Stimulated activated CD8-positive, alpha-beta memory T cell treated with anti-CD3 and anti-CD28 coated beads, Interleukin-2, amount 100 ng/mL, for 1 hour (primary cell): ENCODE measurements around the gene CXCL13.
A peak's percentile ranks its signal among the peaks of the same experiment; 100 is the strongest.
"Not testable (repeated sequence)": the region's sequence is repeated elsewhere in the genome, so short reads cannot be mapped to it uniquely, and the experiment has no call there.

Experiments used
- DNase-seq, 2 donors: peaks; one replicate each; pipeline ENCODE4 v3.0.0-alpha.2; 2020; ENCODE audit warnings: low read depth in 2 of 2

The CXCL13 gene

DNA sequence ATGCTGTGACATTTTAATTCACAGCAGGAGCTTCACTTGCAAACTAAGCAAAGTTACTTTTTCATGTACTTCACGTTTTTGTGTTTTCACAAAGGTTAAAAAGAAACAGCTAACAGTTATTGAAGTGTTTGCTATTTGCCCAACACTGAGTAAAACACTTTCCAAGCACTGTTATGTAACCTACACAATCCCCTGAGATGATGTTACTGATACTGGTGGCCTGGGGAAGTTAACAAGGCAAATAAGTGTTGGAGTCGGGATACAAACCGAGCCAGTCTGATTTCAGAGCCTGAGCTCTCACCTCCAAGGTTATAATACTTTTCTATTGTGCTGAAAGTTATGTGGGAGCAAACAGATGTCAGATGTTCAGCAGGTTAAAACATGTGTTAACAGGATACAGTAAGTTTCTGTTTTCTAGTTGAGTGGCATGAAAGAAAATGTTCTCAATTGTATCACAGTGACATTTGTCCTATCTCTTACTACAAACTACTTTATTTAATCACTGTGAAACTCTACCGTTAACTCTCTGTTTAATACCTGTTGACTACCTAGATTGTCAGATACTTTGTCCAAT lies 3.9 kb upstream of the CXCL13 start:
- DNase-seq, result no peak

DNA sequence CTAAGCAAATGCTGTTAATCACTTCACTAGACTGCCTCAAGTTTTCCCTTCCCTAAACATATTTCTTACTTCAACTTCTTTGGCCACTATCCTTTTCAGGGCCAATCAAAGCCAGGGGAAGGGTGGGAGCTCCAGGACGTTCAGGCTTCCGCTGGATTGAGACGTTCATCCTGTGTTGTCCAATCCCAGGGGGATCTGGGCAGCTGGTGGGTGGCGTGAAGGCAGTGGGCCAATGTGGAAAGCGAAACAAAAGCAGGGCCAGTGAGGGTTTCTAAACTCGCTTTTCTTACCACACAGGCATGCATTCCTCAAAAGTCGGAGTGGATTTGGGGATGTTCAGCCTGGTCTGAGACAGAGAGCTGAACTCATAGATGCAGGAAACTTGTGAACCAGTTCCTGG lies 7.6 kb downstream of the CXCL13 start:
- no peak for DNase-seq

DNA sequence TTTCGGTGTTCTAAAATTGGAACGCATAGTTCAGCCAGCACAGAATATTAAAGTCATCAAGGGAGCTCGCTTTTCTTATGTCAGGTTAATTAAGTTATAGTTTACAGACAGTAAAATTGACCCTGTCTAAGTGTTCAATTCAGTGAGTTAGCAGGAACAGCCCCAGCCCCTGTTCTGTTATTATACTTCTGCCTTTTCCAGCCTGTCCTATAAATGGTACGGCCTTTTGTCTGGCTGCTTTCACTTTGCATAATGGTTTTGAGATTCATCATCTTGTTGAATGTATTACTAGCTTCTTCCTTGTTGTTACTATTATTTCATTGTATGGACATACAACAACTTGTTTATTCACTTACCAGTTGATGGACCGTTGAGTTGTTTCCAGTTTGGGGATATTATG lies 9.5 kb downstream of the CXCL13 start:
- no peak for DNase-seq

DNA sequence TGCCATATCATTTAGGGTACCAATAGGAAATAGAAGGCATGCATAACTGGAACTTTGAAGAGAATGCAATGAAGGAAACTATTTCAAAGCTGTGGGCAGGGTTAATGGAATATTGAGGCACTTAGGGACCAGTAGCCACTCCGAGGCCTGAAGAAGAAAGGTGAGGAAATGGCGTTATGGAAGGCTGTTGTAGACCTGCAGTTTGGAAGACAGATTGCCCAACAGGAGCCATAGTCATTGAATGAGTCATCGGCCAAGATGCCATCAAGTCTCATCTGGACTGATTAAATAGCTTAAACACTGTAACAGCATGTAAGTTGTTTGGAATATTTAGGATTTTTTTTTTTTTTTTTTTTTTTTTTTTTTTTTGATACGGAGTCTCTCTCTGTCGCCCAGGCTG lies 11.6 kb downstream of the CXCL13 start:
- DNase-seq, result no peak

DNA sequence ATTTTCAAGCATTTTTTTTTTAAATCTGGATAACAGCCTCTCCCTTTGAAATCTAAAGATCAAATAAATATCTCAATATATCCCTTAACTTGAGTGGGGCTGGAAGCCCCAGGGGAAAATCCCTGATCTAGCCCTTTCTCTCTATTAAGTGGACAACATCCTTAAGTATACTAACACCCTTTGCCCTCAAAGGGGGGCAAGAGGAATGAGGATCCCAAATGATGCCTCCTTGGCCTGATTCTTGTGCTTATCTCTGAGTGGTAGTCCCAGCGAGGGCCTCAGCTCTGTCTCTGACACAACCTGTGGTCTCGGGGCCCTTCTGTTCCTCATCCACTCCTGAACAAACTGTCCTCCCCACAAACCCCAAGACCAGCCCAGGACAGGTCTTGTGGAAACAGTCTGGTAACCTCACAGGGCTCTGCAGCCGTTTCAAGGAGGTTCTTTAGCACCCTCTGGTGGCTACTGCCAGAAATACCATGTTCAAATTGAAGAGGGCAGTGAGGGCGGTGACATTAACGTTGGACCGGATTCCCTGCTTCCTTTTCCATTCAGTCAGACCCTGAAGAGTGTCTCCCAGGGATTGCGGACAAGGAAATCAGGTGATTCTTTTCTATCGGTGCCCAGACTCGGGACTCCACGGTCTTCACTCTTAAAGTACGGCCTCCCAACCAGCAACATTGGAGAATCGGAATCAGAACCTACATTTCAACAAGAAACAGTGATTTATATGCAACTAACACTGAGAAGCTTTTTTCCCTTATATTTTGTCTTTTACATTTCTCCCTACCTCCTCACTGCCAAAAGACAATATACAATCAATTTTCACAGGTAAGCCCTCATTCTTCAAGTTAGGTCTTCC lies 13.0 kb downstream of the CXCL13 start:
- peak; percentile 12 to 27 for DNase-seq

DNA sequence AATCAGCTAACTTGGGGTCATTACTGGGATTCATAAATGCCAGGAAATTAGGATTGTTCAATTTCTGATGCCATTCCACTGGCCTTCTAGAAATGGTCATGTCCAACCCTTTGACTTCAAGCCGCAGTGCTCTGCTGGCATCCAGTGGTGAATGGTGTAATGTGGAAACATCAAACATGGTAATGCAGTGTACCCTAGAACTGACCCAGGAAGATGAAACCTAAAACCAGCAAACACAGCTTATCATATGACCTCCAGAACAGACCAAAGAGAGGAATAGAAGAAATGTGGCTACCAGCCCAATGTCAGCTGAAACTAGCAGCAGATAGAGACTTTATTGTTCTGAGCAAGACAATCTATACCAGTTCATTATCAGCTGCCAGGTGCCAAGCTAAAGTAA lies 13.8 kb downstream of the CXCL13 start:
- no peak for DNase-seq

DNA sequence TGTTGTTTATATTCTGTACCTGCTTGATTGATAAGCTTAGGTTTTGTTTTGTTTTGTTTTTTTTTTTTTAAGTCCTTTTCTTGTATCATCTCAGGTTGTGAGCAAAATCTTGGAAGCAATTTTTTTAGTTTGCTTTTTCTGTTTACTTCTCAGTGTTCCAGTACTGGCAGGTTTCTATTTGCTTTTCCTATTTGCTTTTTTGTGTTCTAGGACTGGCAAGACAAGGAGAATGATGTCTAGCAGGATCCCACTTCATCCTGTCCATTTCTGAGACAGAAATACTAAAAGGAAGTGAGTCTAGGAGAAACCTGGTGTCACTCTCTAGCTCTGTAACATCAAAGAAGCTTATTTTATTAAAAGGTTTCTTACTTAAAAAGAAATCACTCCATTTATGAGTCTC lies 15.6 kb downstream of the CXCL13 start:
- DNase-seq, result no peak

DNA sequence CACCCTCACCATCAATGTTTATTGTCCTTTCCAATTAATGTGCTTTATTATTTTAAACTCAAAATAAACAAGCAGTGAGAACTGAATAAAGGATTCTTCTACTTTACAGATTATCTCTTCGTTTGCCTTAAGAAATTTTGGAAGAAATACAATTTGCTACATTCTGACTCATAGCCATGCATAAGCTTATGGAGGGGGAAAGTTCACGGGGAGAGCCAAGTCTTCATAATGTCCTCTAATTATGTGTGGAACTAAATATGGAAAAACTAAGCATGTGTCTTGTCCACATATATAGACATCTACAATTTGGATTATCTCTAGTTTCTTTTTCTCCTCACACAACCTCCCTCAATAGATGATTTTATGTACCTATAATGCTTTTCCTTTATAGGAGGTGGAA lies 17.5 kb downstream of the CXCL13 start:
- no peak for DNase-seq

DNA sequence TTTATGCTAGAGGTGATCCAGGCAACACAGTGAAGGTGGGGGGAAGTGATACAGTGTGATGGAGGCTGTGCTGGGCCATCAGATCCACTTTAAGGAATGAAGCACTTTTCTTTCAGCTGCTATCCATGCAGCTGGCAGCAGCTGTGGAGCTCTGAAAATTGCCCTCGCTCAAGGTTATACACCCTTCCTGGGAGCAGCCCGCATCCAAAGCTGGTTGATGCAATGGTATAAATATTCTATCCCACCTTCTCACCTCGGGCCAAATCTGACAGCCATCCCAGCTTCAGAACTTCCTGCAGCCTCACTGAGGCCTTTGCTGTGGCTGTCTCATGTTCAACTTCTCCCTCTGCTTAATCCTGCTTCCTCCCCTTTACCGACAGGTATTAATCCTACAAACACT lies 18.6 kb downstream of the CXCL13 start:
- no peak for DNase-seq

DNA sequence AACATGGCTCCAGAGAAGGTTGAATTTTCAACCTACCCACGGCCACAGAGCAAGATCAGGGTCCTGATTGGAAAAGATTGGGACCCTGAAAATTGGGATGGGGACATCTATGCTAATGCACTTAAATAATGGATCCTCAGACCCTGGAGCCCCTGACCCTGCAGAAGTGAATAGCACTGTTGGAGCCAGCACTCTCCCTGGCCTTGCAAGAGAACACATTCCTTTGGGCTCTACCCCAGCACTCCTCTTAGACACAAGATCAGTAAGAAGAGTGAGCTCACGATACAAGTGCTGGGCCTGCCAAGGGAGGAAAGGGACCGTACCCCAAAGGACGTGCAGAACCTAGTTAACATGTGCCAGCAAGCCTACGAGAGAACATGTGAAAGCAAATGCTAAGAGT lies 19.9 kb downstream of the CXCL13 start:
- DNase-seq, result no peak

DNA sequence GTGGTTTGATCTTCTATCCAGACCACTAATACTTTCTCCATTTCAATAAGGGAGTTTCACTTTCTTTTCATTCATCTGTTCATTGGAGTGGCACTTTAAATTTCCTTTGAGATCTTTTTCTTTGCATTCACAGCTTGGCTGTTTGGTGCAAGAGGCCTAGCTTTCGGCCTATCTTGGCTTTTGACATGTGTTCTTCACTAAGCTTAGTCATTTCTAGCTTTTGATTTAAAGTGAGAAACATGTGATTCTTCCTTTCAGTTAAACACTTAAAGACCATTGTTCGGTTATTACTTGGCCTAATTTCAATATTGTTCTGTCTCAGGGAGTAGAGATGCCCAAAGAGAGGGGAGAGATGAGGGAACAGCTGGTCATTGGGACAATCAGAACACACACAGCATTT lies 24.3 kb downstream of the CXCL13 start:
- no peak for DNase-seq

DNA sequence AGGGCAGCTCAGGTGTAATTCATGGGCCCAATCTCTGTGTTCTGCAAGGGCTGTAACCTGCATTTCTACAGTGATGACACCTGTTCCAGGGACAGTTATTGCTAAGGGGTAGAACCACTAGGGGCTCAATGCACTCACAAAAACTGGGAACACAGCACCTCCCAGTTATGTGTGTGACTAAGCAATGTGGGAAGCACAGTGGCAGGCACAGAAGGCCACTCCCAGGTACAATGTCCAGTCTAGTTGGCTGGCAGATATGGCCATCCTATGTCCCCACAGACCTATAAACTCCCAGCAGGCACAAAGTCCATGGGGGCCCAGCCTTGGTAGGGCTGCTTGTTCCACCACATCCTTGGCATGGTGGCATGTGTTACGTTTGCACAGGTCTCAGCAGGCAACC lies 25.7 kb downstream of the CXCL13 start:
- no peak for DNase-seq

DNA sequence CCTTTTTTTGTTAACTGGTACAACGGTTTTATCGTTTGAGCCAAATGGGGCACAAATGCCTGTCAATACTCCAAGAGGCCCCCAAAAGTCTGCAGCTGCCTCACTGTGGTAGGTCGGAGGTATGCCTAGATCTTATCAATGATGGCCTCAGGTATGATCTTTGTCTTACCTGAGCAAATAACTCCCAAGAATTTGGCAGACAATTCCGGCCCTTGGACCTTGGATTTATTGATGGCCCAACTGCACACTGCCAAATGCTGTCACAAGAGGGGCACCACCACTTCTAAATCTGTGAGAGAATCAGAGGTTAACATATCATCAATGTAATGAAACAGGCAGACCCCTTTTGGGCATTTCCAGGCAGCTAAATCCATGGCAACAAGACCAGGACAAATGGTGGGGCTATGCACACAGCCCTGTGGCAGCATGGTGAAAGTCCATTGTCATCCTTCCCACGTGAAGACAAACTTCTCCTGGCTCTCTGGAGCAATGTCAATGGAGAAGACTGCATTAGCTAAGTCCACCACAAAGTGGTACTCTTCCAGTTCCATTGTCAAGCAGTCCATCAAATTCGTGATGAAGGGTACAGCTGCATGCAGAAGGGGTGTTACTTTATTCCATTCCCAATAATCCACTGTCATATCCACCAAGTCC lies 28.6 kb downstream of the CXCL13 start:
- DNase-seq, result no peak

DNA sequence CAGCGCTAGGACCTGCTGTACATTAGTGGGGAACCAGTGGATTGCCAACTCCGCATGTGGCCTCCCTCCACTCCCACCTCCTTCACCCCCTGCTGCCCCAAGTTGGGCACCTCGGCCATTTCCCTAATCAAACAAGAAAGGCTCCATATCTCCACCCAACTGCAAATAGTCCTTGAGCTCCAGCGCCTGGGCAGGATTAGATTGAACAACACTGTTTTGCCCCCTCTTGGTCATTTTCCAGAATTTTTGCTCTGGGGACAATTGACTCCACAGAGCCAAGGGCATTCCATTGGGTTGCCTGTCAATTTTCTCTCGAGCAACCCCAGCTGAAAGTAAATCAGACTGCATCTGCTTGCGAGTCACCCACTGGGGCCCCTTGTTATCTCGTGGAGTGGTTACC lies 29.6 kb downstream of the CXCL13 start:
- DNase-seq, result no peak

DNA sequence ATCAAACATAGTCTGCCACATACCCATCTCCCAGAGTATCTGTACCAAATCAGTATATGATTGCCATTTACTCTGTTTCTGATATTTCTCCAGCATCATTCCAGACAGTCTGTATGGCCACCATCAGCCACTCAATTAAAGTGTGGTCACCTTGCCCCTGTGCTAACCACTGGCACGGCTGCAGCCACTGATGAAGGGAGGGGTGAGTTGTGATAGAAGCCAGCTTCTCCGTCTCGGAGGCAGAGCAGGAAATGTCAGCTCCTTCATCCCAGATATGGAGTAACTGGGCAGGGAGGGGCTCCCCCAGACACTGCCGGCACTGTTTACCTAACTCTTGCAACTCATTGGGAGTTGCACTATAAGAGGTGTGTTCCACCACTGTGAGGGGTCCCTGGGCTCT lies 30.3 kb downstream of the CXCL13 start:
- DNase-seq, result no peak

DNA sequence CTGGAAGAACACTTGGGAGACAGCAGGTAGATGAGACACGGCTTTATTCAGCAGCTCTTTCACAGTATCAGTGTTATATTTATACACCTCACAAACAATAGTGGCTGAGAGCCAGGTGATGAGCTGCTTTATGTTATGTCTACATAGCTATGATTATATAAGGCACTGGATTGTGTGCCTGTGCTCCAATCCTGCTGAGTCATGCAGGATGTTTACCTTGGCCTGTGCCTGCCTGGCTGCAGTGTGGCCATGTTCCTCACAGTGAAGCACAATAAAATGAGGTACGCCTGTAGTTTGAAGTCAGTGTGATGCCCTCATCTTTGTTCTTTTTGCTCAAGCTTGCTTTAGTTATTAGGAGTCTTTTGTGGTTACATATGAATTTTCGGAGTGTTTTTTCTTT lies 31.3 kb downstream of the CXCL13 start:
- no peak for DNase-seq

DNA sequence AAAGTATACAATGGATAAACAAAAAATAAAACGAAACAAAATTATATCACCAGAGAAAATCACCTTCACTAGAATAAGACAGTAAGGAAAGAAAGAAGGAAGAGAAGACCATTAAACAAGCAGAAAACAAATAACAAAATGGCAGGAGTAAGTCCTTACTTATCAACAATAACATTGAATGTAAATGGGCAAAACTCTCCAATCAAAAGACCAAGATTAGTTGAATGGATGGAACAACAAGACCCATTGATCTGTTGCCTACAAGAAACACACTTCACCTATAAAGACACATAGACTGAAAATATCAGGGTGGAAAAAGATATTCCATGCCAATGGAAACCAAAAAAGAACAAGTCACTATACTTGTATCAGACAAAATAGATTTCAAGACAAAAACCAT lies 38.4 kb downstream of the CXCL13 start:
- DNase-seq, result not testable (repeated sequence)

DNA sequence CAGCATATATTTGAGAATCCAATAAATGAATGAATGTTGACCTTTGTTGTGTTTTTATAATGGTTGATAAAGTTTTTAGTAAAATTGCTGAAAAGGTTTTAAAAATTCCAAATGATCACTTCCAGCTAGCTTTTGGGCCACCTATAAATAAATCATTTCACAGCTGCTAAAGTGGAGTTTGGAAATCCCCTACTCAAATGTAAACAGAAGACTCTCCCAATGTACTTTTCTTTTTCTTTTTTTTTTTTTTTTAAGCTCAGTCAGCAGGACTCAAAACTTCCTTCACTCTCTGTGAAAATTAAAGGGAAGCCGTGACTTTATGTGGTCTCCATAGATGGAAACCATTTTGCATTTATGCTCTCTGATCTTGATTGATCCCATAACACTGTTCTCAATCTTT lies 45.2 kb downstream of the CXCL13 start:
- DNase-seq, result no peak

DNA sequence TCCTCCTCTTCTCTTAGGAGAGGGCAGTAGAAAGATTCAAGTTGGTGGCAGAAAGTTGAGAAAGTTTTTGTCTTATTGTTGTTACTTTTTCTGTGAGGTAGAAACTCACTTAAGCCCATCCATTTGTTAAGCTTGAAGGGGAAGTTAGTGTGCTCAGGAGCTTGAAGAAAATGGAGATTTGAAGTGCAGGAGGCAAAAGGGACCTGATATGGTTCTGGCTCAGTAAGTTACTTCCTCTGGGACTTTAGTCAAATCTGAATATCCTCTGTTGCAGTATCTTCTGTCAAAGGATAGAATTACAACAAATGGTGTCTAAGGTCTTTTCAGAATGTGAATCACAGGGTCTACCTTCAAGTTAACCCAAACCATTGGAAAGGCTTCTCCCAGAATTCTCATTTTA lies 46.2 kb downstream of the CXCL13 start:
- no peak for DNase-seq

DNA sequence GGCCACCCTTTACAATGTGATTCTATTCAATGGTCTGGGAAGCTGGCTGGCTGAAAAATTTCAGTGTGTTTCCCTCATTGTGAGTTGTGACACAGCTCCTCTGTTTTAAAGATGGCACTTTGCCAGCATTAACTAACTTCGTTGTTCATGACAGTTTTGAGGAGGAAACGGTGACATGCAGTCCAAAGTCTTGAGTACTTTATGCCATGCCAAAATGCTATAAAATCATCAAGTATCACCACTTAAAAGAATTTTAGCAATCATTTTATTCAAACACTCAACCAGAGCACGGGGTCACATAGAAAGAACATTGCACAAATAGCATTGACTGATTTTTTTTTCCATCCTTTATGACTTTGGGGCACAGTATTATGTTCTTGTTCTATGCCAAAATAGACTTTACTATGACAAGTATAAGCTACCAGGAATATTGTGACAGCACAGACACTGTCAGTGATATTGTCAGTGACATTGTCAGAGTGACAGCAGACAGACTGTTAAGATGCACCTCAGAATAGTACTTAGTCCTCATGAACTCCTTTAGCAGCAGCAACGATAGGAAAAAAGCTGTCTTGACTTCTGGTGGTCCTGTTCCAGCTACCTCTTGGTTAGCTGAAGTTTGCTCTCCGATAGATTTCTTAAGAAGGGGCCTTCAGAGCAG lies 46.7 kb downstream of the CXCL13 start:
- DNase-seq, result no peak

DNA sequence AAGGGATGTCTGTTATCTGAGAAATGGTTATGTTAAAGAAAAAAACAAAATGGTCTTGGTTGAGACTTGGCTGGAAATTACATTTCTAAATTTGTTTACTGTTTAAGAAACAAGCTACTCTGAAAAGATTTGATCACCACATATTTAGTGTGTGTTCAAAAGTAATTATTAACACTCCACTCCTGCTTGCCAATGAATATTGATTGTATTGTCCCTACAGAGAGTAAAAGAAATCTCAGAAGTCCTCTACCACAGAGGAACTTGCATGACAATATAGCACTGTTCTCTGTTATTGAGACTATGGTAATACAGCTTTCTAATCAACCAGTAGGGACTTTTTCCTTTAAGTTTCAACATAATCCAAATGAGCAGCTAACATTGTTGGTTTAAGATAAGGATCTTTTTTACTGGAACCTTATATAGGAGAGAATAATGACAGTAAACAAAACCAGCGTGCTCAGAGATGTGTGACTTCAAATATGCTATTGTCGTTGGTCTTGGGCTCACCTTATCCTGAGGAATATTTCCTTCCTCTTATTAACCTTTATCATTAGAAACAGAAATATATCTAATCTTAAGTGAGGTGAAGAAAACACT lies 47.6 kb downstream of the CXCL13 start:
- DNase-seq, result no peak

DNA sequence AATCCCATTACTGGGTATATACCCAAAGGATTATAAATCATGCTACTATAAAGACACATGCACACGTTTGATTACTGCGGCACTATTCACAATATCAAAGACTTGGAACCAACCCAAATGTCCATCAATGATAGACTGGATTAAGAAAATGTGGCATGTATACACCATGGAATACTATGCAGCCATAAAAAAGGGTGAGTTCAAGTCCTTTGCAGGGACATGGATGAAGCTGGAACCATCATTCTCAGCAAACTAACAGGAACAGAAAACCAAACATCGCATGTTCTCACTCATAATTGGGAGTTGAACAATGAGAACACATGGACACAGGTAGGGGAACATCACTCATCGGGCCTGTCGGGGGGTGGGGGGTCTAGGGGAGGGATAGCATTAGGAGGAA lies 54.7 kb downstream of the CXCL13 start:
- not testable (repeated sequence) for DNase-seq
